Activated naive CD4-positive, alpha-beta T cell treated with Interleukin-2 at 50 U/mL for 16 hours (primary cell): ENCODE measurements around the gene DUSP11.
"Not testable (repeated sequence)": the region's sequence is repeated elsewhere in the genome, so short reads cannot be mapped to it uniquely, and the experiment has no call there.

Source experiments
- DNase-seq: peaks from one replicate; pipeline ENCODE4 v3.0.0-alpha.2; 2020

Gene DUSP11

GRCh38 chr2:73779467-73780236 is at the start of gene DUSP11:
Gene DUSP11, minus strand, starts transcription at chr2:73780103. Its CDS starts 129 bp downstream, at chr2:73779974.
- peak; percentile 99 for DNase-seq

- peak; percentile 88 for DNase-seq
These were observed 49.1 kb upstream of the DUSP11 start, which contains the start of gene STAMBP for GRCh38 chr2:73828818-73829570. Gene STAMBP, plus strand, starts transcription at chr2:73828961. Its CDS starts 1,896 bp downstream, at chr2:73830857.

DNA sequence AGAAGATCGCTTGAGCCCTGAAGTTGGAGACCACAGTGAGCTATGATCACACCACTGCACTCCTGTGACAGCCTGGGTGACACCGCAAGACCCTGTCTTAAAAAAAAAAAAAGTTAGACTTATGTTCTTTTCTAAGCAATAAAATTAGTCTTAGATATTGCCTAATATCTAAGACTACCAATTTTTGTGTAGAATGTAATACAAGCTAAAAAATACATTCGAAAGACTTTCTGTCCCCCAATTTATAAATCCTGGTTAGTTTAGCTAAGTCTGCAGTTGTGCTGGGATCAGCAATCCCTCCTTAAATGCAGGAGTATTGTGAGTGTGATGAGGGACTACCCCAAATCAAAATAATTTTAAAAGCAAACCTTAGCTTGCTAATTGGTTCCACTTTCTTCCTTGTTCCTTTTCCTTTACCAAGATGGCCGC is 48.5 kb upstream of the DUSP11 start:
- no peak for DNase-seq

DNA sequence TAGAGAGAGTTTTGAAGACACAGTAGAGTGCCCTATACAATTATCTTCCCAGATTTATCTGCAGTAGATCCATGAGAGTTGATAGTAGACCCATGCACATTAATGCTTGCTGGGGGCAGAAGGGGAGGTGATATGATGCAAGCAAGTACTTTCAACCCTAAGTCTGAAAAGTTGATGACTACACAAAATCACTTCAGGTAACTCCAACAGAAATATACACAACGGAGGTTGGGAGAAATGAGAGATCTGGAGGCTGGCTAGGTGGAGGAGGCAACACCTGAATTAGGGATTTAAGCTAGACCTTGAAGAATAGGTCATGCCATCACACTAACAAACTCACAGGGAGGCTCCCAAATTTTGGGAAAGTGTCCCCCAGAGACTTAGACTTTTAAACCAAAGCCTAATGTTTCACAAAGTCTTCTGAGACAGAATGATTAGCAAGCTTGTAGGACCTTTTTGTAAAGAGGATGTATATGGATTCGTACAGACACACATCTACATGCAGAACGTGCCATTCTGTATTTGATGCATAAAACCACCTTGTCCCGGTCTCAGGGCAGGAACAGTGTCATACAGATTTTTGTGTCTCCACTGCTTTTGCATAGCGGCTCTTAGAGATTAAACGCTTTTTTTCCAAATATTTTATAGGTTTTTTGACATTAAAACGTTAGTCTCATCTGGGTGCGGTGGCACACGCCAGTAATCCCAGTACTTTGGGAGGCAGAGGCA is 47.9 kb upstream of the DUSP11 start:
- DNase-seq: no peak

DNA sequence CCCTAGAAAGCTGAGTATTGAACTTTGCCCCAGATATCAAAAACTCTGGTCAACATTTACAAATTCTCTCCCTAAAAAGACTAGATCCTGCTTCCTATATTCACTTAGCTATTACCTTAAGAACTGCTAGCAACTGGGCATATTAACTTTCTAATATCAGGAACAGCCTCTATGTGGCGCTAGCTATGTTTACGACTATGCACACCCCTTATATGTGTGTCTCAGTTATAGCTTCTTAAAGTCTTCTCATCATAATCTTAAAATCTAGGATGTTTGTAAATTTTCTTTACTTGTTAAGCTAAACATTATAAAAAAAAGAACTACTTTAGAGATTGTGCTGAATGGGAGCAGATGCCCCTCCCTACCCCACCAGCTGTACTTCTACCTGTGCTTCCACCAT is 47.1 kb upstream of the DUSP11 start:
- DNase-seq: no peak

DNA sequence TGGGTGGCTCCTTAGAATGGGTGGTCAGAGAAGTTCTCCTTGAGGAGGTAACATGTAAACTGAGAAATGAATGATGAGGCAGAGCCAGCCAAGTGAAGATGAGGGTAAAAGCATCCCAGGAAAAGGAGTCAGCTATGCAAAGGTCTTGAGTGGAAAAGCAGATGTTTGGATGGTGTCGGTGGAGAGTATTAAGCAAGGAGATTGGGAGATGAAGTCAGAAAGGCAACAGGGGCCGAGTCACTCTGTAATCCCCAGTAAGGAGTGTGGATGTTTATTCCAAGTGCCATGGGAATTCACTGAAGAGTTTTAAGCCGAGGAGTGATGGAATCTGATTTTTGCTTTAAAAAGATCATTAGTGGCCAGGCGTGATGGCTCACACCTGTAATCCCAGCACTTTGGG is 45.5 kb upstream of the DUSP11 start:
- DNase-seq: no peak

DNA sequence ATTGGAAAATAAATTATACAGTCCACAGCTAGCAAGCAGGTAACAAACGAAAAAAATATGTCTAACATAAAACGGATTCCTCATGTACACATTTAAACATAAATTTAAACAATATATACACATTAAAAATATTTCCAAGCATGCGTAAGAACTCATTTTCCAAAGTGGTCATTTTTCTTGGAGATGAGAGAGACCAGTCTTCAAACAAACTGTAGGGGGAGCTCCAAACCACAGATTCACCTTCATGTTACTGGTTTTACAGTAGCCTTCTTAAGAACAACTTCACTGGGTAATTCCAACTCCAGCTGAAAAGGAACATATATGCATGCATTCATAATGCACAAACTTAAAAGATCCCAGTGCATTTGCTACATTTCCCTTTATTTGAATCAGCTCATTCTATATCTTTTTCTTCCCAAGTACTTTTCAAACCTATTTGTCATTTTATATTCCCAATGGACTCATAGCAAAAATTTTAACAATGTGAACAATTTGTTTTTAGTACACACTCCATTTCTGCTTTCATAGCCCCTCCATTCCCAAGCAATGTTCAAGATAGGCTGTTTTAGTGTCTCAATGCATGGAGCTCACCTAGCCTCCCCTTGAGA is 44.1 kb upstream of the DUSP11 start:
- DNase-seq: no peak

GRCh38 chr2:73823416-73823815 is 43.5 kb upstream of the DUSP11 start:
- no peak for DNase-seq

GRCh38 chr2:73822991-73823390 is 43.1 kb upstream of the DUSP11 start:
- no peak for DNase-seq

DNA sequence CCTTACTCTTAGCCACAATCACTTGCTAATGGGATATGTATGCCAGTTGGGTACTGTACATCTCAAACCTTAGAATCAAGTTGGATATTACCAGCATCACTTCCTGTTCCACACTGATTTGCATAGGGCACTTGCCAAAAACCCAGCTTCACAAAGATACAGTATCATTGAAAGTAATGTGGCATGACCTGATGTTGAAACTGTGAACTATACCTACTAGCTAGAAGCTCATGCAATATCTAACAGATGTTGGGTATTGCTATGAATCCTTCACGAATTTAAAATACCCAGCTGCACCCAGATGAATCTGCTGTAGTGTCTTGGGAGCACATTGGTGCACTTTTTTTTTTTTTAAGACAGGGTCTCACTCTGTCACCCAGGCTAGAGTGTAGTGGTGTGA is 42.4 kb upstream of the DUSP11 start:
- DNase-seq: no peak

DNA sequence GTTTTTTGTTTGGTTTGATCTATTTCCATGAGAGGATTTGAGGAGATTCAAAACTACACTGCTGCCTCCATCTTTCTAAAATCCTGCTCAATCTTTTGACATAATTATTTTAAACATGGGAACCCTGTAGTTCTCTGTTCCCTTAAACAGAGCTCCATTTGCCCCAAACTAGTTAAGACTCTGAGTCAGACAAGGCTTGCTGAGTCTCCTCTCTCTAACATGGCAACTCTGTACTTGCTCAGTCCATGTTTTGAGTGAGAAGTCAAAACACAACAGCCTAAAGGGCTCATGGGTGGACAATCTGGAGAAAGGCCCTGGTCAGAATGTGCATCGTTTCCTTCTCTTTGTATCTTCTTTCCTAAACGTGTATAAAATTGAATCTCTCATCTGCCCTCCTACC is 41.8 kb upstream of the DUSP11 start:
- DNase-seq: no peak

DNA sequence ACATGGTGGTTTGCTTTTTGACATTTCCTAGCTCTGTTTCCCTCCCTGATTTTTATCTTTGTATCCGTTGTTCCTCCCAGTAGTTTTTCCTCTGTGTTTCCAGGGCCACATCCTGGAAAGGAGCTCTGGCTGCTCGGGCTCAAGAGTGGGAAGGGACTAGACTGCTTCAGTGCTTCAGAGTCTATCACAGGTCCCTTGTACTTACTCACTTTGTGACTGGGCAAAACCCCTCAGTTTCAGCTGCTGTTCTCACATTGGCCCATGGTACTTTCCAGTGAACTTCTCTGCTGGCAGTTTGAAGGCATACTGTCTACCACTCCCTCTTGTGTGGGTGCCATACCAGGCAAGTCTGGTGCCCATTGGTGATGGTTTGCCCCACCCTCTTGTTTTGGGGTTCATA is 41.3 kb upstream of the DUSP11 start:
- peak; percentile 11 for DNase-seq

DNA sequence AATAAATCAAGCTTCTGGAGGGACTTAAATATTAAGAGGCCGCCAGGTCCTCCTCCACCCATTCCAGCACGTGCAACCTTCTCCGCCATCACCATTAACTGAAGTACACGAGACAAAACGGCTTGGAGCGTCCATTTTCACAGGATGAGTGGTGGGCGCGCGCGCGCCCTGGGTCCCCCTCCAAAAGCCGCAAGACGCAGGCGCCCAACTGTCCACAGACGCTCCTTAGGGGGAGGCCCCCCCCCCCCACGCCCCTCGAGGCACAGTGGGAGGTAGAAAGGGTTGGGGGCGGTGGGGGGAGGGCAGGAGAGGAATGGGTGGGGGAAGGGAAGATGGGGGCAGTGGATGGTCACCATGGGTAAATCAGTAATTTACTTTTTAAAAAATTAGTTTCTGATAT is 38.4 kb upstream of the DUSP11 start:
- no peak for DNase-seq

DNA sequence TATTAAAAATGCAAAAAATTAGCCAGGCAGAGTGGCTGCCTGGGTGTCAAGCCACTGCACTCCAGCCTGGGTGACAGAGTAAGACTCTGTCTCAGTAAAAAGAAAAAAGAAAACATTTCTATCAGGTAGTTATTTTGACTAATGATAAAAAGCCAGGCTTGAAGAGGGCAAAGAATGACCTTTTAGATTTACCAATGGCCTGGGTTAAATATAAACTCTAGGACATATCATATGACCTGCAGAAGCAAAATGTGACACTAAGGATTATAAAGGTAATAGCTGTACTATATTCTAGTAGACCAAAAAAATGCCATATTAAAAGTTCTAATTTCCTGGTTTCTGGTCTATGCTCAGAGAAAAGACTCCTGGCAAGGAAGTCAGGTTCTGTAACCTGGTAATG is 32.7 kb upstream of the DUSP11 start:
- no peak for DNase-seq

GRCh38 chr2:73811878-73812277 is 32.0 kb upstream of the DUSP11 start:
- DNase-seq: no peak

DNA sequence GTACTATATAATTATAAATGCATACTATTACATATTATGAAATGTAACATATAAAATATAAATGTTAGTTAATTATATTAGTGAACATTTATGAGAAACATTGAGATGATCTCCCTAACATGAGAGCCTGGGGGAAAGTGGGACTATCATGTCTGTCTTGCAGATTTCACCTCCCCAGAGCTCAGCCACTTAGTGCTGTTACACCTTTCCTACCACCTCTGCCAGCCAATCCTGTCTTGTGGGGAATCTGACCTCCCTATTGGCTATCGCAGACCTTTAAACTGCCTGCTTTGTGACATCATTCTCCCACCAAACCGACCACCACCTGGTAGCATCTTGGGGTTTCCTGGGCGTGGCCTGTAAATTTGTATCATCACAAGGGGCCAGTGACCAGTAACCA is 4.0 kb upstream of the DUSP11 start, which contains the start of gene C2orf78:
C2orf78 (plus strand) TSS at position 301 of the 400 bp plus-strand sequence. CDS start 127 bp downstream, outside the sequence.
- not testable (repeated sequence) for DNase-seq

GRCh38 chr2:73783402-73783801 is 3.5 kb upstream of the DUSP11 start:
- not testable (repeated sequence) for DNase-seq

- no peak for DNase-seq
These were observed 307 bp upstream of the DUSP11 start for GRCh38 chr2:73780237-73780582.

- DNase-seq: not testable (repeated sequence)
These were observed 936 bp downstream of the DUSP11 start for GRCh38 chr2:73778867-73779466.

GRCh38 chr2:73776869-73777519 is 2.9 kb downstream of the DUSP11 start:
- DNase-seq: no peak

GRCh38 chr2:73776381-73776780 is 3.5 kb downstream of the DUSP11 start:
- DNase-seq: no peak

GRCh38 chr2:73772819-73773218 is 7.1 kb downstream of the DUSP11 start:
- no peak for DNase-seq
